ENCODE data around the gene AP3S1.
"Not testable (repeated sequence)": the region's sequence is repeated elsewhere in the genome, so short reads cannot be mapped to it uniquely, and the experiment has no call there.

DNA sequence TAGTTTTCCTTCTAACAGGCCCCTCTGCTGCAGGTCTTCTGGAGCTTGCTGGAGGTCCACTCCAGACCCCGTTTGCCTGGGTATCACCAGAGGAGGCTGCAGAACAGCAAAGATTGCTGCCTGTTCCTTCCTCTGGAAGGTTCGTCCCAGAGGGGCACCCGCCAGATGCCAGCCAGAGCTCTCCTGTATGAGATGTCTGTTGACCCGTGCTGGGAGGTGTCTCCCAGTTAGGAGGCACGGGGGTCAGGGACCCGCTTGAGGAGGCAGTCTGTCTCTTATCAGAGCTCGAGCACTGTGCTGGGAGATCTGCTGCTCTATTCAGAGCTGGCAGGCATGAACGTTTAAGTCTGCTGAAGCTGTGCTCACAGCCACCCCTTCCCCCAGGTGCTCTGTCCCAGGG, 40.7 kb downstream of the AP3S1 start:
- TF ChIP-seq, protein P1, sequence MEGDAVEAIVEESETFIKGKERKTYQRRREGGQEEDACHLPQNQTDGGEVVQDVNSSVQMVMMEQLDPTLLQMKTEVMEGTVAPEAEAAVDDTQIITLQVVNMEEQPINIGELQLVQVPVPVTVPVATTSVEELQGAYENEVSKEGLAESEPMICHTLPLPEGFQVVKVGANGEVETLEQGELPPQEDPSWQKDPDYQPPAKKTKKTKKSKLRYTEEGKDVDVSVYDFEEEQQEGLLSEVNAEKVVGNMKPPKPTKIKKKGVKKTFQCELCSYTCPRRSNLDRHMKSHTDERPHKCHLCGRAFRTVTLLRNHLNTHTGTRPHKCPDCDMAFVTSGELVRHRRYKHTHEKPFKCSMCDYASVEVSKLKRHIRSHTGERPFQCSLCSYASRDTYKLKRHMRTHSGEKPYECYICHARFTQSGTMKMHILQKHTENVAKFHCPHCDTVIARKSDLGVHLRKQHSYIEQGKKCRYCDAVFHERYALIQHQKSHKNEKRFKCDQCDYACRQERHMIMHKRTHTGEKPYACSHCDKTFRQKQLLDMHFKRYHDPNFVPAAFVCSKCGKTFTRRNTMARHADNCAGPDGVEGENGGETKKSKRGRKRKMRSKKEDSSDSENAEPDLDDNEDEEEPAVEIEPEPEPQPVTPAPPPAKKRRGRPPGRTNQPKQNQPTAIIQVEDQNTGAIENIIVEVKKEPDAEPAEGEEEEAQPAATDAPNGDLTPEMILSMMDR (IDR thresholded peaks at IDR 0.05), result not testable (repeated sequence)
- not testable (repeated sequence) for TF ChIP-seq POLR2A (IDR thresholded peaks at IDR 0.05)
